ENCODE measurements around the gene MBOAT7.

Gene MBOAT7

DNA sequence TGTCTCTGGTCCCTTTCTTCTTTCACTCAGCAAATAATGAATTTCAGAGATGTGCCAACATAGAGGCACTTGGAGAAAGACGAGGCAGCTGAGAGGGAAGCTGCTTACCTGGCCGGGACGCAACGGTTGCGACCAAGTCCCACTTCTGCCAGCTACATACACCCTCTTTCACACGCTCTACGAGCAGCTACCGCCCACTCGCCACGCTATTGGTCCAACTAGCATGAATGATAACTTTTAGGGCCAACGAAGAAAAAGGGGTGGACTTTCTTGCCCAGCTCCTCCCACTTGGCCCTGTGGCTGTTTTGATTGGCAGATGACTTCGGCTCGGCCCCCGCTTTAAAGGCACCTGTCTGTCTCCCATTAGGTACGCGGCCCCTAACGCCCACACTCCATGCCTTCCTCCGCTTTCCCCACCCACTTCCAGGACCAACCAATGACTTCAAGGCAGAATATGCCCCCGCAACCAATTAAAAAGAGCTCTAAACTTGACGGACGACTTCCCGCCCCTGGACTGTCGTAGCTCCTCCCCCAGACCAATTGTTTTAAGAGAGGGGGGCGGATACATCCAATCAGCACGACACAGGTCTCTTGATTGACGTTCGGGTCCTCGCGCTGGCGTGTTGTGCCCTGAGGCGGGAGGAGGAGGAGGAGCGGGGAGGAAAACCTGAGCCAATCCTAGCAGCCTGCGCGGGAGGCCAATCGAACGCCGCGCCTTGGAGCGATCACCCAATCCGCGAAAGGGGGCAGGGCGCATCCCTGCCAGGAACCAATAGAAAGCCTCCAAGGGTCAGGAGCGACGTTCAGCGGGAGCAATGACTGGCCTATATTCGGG lies 52.3 kb downstream of the MBOAT7 start:
- Histone ChIP-seq H3K4me1 (ENCODE audit: control insufficient read depth, insufficient read depth, low read length) (peaks cover 10% of the 10 kb centered on the region), H3K9ac (ENCODE audit: low read length) (peak overlapping the region; percentile 25), H3K4me3 (ENCODE audit: low read length) (peak overlapping the region; percentile 67), H3K27me3 (ENCODE audit: control insufficient read depth, insufficient read depth, low read length) (no peaks in the 10 kb centered on the region), H3K36me3 (ENCODE audit: control insufficient read depth, insufficient read depth, low read length) (no peaks in the 10 kb centered on the region), H3K27ac (ENCODE audit: low read depth, low read length) (peak overlapping the region; percentile 92)

GRCh38 chr19:54136086-54136863 lies 53.1 kb downstream of the MBOAT7 start:
- Histone ChIP-seq H3K27me3 (ENCODE audit: control insufficient read depth, insufficient read depth, low read length) (no peaks in the 10 kb centered on the region), H3K4me3 (ENCODE audit: low read length) (peak overlapping the region; percentile 67), H3K36me3 (ENCODE audit: control insufficient read depth, insufficient read depth, low read length) (no peaks in the 10 kb centered on the region), H3K27ac (ENCODE audit: low read depth, low read length) (no peak overlapping the region), H3K9ac (ENCODE audit: low read length) (peak overlapping the region; percentile 25), H3K4me1 (ENCODE audit: control insufficient read depth, insufficient read depth, low read length) (peaks cover 10% of the 10 kb centered on the region)

- H3K27ac ChIP-seq (ENCODE audit: low read depth, low read length), result no peak overlapping the region
- no peak overlapping the region for H3K4me3 ChIP-seq (ENCODE audit: low read length)
- H3K27me3 ChIP-seq (ENCODE audit: control insufficient read depth, insufficient read depth, low read length), result no peaks in the 10 kb centered on the region
- H3K9ac ChIP-seq (ENCODE audit: low read length), result no peak overlapping the region
- peaks cover 10% of the 10 kb centered on the region for H3K4me1 ChIP-seq (ENCODE audit: control insufficient read depth, insufficient read depth, low read length)
- H3K36me3 ChIP-seq (ENCODE audit: control insufficient read depth, insufficient read depth, low read length), result peaks cover 9% of the 10 kb centered on the region
Measured at GRCh38 chr19:54133957-54134590, 55.3 kb downstream of the MBOAT7 start.

DNA sequence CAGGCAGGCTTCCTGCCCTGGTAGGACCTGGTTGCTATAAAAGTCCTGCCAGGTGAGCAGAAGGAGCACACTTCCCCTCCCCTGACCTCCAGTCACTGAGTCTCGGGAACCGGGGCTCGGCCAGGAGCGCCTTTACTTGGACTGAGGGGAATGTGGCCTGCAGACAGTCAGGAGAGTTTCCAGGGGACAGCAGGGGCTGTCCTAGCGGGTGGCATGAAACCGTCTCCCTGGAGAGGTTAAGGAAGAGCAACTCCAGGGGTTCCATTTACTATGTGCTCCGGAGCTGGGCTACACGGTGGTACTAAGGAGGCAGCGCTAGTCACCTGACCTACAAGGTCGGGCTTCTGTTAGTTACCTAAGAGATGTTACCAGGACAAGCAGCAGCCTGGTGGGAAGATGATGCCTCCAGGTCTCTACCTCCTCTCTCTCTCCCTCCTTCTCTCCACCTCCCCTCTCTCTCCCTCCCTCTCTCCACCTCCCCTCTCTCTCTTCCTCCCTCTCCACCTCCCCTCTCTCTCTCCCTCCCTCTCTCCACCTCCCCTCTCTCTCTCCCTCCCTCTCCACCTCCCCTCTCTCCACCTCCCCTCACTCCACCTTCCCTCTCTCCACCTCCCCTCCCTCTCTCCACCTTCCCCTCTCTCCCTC lies 55.9 kb downstream of the MBOAT7 start:
- no peaks in the 10 kb centered on the region for H3K27me3 ChIP-seq (ENCODE audit: control insufficient read depth, insufficient read depth, low read length)
- H3K4me3 ChIP-seq (ENCODE audit: low read length), result no peak overlapping the region
- peaks cover 13% of the 10 kb centered on the region for H3K36me3 ChIP-seq (ENCODE audit: control insufficient read depth, insufficient read depth, low read length)
- H3K27ac ChIP-seq (ENCODE audit: low read depth, low read length), result no peak overlapping the region
- H3K4me1 ChIP-seq (ENCODE audit: control insufficient read depth, insufficient read depth, low read length), result peaks cover 6% of the 10 kb centered on the region
- no peak overlapping the region for H3K9ac ChIP-seq (ENCODE audit: low read length)

DNA sequence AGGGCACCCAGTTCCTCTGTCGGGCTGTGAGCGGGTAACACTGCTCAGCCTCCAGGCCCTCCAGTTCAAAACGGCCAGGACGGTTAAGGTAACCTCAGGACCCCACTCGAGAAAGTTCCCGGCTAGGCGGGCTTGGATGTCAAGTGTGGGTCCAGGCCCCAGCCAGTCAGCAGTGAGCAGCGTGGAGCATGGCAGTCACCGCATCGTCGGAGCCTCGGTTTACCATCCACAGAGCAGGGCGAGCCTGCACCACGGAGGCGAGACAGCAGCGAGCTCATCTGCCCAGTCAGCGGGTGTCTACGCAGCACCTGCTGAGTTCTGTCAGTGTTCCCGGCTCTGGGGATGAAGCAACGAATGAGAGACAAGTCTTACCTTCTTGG lies 59.8 kb downstream of the MBOAT7 start:
- no peak overlapping the region for H3K9ac ChIP-seq (ENCODE audit: low read length)
- peaks cover 36% of the 10 kb centered on the region for H3K36me3 ChIP-seq (ENCODE audit: control insufficient read depth, insufficient read depth, low read length)
- no peaks in the 10 kb centered on the region for H3K27me3 ChIP-seq (ENCODE audit: control insufficient read depth, insufficient read depth, low read length)
- no peak overlapping the region for H3K27ac ChIP-seq (ENCODE audit: low read depth, low read length)
- no peak overlapping the region for H3K4me3 ChIP-seq (ENCODE audit: low read length)
- no peaks in the 10 kb centered on the region for H3K4me1 ChIP-seq (ENCODE audit: control insufficient read depth, insufficient read depth, low read length)

DNA sequence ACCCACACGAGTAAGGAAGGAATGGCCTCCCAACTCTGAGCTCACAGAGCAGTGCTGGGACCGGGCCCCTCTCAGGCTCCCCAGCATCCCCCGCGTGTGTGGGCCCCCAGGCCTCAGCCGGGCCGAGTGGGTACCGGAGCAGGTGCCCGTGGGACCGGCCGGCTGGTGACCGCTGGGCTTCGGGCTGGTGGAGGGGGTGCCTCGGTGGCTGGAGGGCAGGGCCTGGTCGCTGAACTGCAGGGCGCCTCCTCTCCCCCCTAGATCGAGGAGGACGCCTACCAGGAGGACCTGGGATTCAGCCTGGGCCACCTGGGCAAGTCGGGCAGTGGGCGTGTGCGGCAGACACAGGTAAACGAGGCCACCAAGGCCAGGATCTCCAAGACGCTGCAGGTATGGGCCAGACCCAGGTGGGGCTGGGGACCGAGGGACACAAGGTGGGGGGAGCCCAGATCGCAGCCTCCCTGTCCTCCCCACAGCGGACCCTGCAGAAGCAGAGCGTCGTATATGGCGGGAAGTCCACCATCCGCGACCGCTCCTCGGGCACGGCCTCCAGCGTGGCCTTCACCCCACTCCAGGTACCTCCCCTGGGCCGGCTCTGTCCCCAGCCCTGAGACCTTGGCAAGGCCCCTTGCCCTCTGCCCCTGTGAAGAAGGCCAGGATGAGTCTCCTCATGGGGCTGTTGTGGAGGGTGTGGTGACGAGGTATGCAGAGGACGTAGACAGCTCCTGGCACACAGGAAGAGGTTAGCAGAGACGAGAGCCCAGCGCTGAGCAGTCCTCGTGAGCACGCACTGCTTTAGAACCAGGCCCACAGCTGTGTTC lies 60.4 kb downstream of the MBOAT7 start:
- Histone ChIP-seq H3K36me3 (ENCODE audit: control insufficient read depth, insufficient read depth, low read length) (peaks cover 42% of the 10 kb centered on the region), H3K4me1 (ENCODE audit: control insufficient read depth, insufficient read depth, low read length) (no peaks in the 10 kb centered on the region), H3K4me3 (ENCODE audit: low read length) (no peak overlapping the region), H3K9ac (ENCODE audit: low read length) (no peak overlapping the region), H3K27ac (ENCODE audit: low read depth, low read length) (no peak overlapping the region), H3K27me3 (ENCODE audit: control insufficient read depth, insufficient read depth, low read length) (no peaks in the 10 kb centered on the region)

DNA sequence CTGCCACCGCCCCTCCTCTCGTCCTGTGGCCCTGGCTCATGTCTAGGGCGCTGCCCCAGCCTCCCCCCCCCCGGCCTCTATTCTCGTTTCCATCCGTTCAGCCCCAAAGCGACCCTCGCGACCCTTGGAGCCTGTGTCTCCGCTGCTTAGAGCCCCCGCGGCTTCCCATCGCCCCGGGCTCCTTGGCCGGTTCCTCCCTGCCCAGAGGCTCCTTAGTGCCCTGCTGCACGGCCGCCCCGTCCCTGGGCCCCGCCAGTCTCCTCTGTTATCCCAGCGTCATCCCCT lies 61.0 kb downstream of the MBOAT7 start:
- Histone ChIP-seq H3K27ac (ENCODE audit: low read depth, low read length) (no peak overlapping the region), H3K36me3 (ENCODE audit: control insufficient read depth, insufficient read depth, low read length) (peaks cover 48% of the 10 kb centered on the region), H3K4me3 (ENCODE audit: low read length) (no peak overlapping the region), H3K9ac (ENCODE audit: low read length) (no peak overlapping the region), H3K4me1 (ENCODE audit: control insufficient read depth, insufficient read depth, low read length) (no peaks in the 10 kb centered on the region), H3K27me3 (ENCODE audit: control insufficient read depth, insufficient read depth, low read length) (no peaks in the 10 kb centered on the region)

GRCh38 chr19:54127688-54128440 lies 61.5 kb downstream of the MBOAT7 start:
- Histone ChIP-seq H3K4me3 (ENCODE audit: low read length) (no peak overlapping the region), H3K27me3 (ENCODE audit: control insufficient read depth, insufficient read depth, low read length) (no peaks in the 10 kb centered on the region), H3K9ac (ENCODE audit: low read length) (no peak overlapping the region), H3K4me1 (ENCODE audit: control insufficient read depth, insufficient read depth, low read length) (no peaks in the 10 kb centered on the region), H3K27ac (ENCODE audit: low read depth, low read length) (no peak overlapping the region), H3K36me3 (ENCODE audit: control insufficient read depth, insufficient read depth, low read length) (peaks cover 50% of the 10 kb centered on the region)

GRCh38 chr19:54125713-54126112 lies 63.7 kb downstream of the MBOAT7 start:
- peaks cover 58% of the 10 kb centered on the region for H3K36me3 ChIP-seq (ENCODE audit: control insufficient read depth, insufficient read depth, low read length)

GRCh38 chr19:54124393-54124792 lies 65.0 kb downstream of the MBOAT7 start:
- no peak overlapping the region for H3K4me3 ChIP-seq (ENCODE audit: low read length)
- H3K9ac ChIP-seq (ENCODE audit: low read length), result no peak overlapping the region
- no peak overlapping the region for H3K27ac ChIP-seq (ENCODE audit: low read depth, low read length)
- no peaks in the 10 kb centered on the region for H3K4me1 ChIP-seq (ENCODE audit: control insufficient read depth, insufficient read depth, low read length)
- peaks cover 58% of the 10 kb centered on the region for H3K36me3 ChIP-seq (ENCODE audit: control insufficient read depth, insufficient read depth, low read length)
- no peaks in the 10 kb centered on the region for H3K27me3 ChIP-seq (ENCODE audit: control insufficient read depth, insufficient read depth, low read length)

More at GRCh38 chr19:54125713-54126112, 63.7 kb downstream of the MBOAT7 start:
- no peak overlapping the region for H3K9ac ChIP-seq (ENCODE audit: low read length)
- H3K27ac ChIP-seq (ENCODE audit: low read depth, low read length), result no peak overlapping the region
- H3K27me3 ChIP-seq (ENCODE audit: control insufficient read depth, insufficient read depth, low read length), result no peaks in the 10 kb centered on the region
- no peaks in the 10 kb centered on the region for H3K4me1 ChIP-seq (ENCODE audit: control insufficient read depth, insufficient read depth, low read length)
- no peak overlapping the region for H3K4me3 ChIP-seq (ENCODE audit: low read length)

- no peak overlapping the region for H3K4me3 ChIP-seq (ENCODE audit: low read length)
- no peak overlapping the region for H3K9ac ChIP-seq (ENCODE audit: low read length)
- peaks cover 51% of the 10 kb centered on the region for H3K36me3 ChIP-seq (ENCODE audit: control insufficient read depth, insufficient read depth, low read length)
Measured at GRCh38 chr19:54123682-54124081, 65.7 kb downstream of the MBOAT7 start.

More at GRCh38 chr19:54123682-54124081, 65.7 kb downstream of the MBOAT7 start:
- no peaks in the 10 kb centered on the region for H3K4me1 ChIP-seq (ENCODE audit: control insufficient read depth, insufficient read depth, low read length)
- H3K27ac ChIP-seq (ENCODE audit: low read depth, low read length), result no peak overlapping the region
- no peaks in the 10 kb centered on the region for H3K27me3 ChIP-seq (ENCODE audit: control insufficient read depth, insufficient read depth, low read length)

All from rectal smooth muscle tissue (tissue), 1 donor.